Smooth muscle cell (in vitro differentiated cells): ENCODE results near the gene KMO. TPM values are rescaled to one million over a fixed set of nuclear protein-coding genes. Genes with fewer than 3 reads are reported as not detected.

Experiments
- DNase-seq: peaks from one replicate; lab custom pipeline; 2025; ENCODE audit not compliant: unreplicated experiment; lab: John Stamatoyannopoulos, UW
- H2AFZ ChIP-seq: fragments of 200-600 bp; sonication (generic); 2 replicates; pipeline ENCODE4 v1.6.0; 2016; ENCODE audit warnings: antibody characterized with exemption, low read depth, mild to moderate bottlenecking
- H3F3A ChIP-seq: fragments of 200-600 bp; sonication (generic); 2 replicates; pipeline ENCODE4 v1.6.0; 2017; ENCODE audit warnings: antibody characterized with exemption, low read depth
- H3K27ac ChIP-seq: fragments of 200-600 bp; sonication (generic); 2 replicates; pipeline ENCODE4 v1.5.1; 2016; ENCODE audit warnings: low read depth, mild to moderate bottlenecking
- H3K27me3 ChIP-seq: fragments of 200-600 bp; sonication (generic); 2 replicates; pipeline ENCODE4 v1.6.1; 2016; ENCODE audit warnings: low read depth, mild to moderate bottlenecking
- H3K36me3 ChIP-seq: fragments of 200-600 bp; sonication (generic); 2 replicates; pipeline ENCODE4 v1.5.1; 2016; ENCODE audit warnings: low read depth
- H3K4me1 ChIP-seq: fragments of 200-600 bp; sonication (generic); 2 replicates; pipeline ENCODE4 v1.5.1; 2016; ENCODE audit warnings: low read depth
- H3K4me2 ChIP-seq: fragments of 200-600 bp; sonication (generic); 2 replicates; pipeline ENCODE4 v1.6.0; 2016; ENCODE audit warnings: mild to moderate bottlenecking
- H3K4me3 ChIP-seq: fragments of 200-600 bp; sonication (generic); 2 replicates; pipeline ENCODE4 v1.5.1; 2016; ENCODE audit warnings: mild to moderate bottlenecking
- H3K79me2 ChIP-seq: fragments of 200-600 bp; sonication (generic); 2 replicates; pipeline ENCODE4 v1.6.0; 2016; ENCODE audit warnings: low read depth, mild to moderate bottlenecking
- H3K9ac ChIP-seq: fragments of 200-600 bp; sonication (generic); 2 replicates; pipeline ENCODE4 v1.6.0; 2016; ENCODE audit warnings: low read depth
- H3K9me3 ChIP-seq: fragments of 200-600 bp; sonication (generic); replicated peaks from 2 replicates; pipeline ENCODE4 v1.5.1; 2016; ENCODE audit warnings: low read depth
- H4K20me1 ChIP-seq: fragments of 200-600 bp; sonication (generic); 2 replicates; pipeline ENCODE4 v1.6.0; 2016; ENCODE audit warnings: low read depth
- CTCF ChIP-seq: fragments of 200-600 bp; sonication (generic); IDR thresholded peaks from 2 replicates; pipeline ENCODE4 v1.5.1; 2017; ENCODE audit warnings: borderline replicate concordance, mild to moderate bottlenecking, antibody characterized with exemption; ENCODE audit not compliant: insufficient read depth, poor library complexity, severe bottlenecking
- WGBS: methylation state at CpG from one replicate; pipeline ENCODE4 v1.1.7; 2016; ENCODE audit warnings: low lambda C conversion rate; 5-methylcytosine and 5-hydroxymethylcytosine counted together
- polyA plus RNA-seq: library from polyadenylated mRNA; unstranded; fragments of >200 nt; fragmentation: Nextera tagmentation; extraction: Ambion mirVana; gene quantifications from 2 replicates; pipeline ENCODE4 v1.2.1, GENCODE V29; 2016
- total RNA-seq: library from RNA; depleted of rRNA; stranded (reverse); fragments of >200 nt; gene quantifications from 2 replicates; pipeline ENCODE4 v1.2.3, GENCODE V29; 2014

Gene KMO
- total and polyA plus RNA-seq, 2 experiments from 2014 or later: 0.09 TPM

GRCh38 chr1:241638909-241639622, 106.9 kb downstream of the KMO start:
- H3F3A ChIP-seq: peaks cover 6% of the 10 kb centered on the region
- peaks cover 36% of the 10 kb centered on the region for H3K79me2 ChIP-seq
- H3K4me1 ChIP-seq: peaks cover 27% of the 10 kb centered on the region
- no peaks in the 10 kb centered on the region for H3K27me3 ChIP-seq
- DNase-seq: no peak
- no peak for TF ChIP-seq CTCF
- WGBS: 13% methylated on average over 11 of the region's 11 CpGs
- H3K27ac ChIP-seq: peak overlapping the region; percentile 9
- peak overlapping the region; percentile 80 for H3K9ac ChIP-seq
- H3K36me3 ChIP-seq: no peaks in the 10 kb centered on the region
- peak overlapping the region; percentile 77 for H2AFZ ChIP-seq
- peak overlapping the region; percentile 93 for H3K4me3 ChIP-seq
- peak overlapping the region; percentile 99 for H3K4me2 ChIP-seq
- H3K9me3 ChIP-seq: no peaks in the 10 kb centered on the region
- peaks cover 17% of the 10 kb centered on the region for H4K20me1 ChIP-seq

- peak; percentile 45 for DNase-seq
- WGBS: 2% methylated on average over 16 of the region's 42 CpGs
- Histone ChIP-seq H3K36me3 (no peaks in the 10 kb centered on the region), H3K4me3 (peak overlapping the region; percentile 93), H3K9ac (peak overlapping the region; percentile 80), H3K9me3 (no peaks in the 10 kb centered on the region), H3K79me2 (peaks cover 34% of the 10 kb centered on the region), H3K27me3 (no peaks in the 10 kb centered on the region), H2AFZ (peak overlapping the region; percentile 98), H3K27ac (peak overlapping the region; percentile 9), H4K20me1 (peaks cover 17% of the 10 kb centered on the region), H3K4me2 (peak overlapping the region; percentile 99), H3F3A (peaks cover 6% of the 10 kb centered on the region), H3K4me1 (peaks cover 27% of the 10 kb centered on the region)
- no peak for TF ChIP-seq CTCF
Measured at GRCh38 chr1:241639623-241640148, 107.5 kb downstream of the KMO start.

- no peak for TF ChIP-seq CTCF
- H3F3A ChIP-seq: peaks cover 6% of the 10 kb centered on the region
- peaks cover 30% of the 10 kb centered on the region for H3K79me2 ChIP-seq
- H3K27ac ChIP-seq: peak within 1 kb of the TSS; percentile 32
- no peaks in the 10 kb centered on the region for H3K9me3 ChIP-seq
- WGBS: 23% methylated on average over 19 of the region's 81 CpGs
- H4K20me1 ChIP-seq: peaks cover 17% of the 10 kb centered on the region
- no peaks in the 10 kb centered on the region for H3K27me3 ChIP-seq
- H3K4me3 ChIP-seq: peak within 1 kb of the TSS; percentile 93
- peak within 1 kb of the TSS; percentile 80 for H3K9ac ChIP-seq
- peaks cover 27% of the 10 kb centered on the region for H3K4me1 ChIP-seq
- peak; percentile 78 for DNase-seq
- H3K4me2 ChIP-seq: peak within 1 kb of the TSS; percentile 99
- H2AFZ ChIP-seq: peak within 1 kb of the TSS; percentile 98
- no peaks in the 10 kb centered on the region for H3K36me3 ChIP-seq
Measured at GRCh38 chr1:241640149-241640866, 108.1 kb downstream of the KMO start, which contains the start of the genes CHML and OPN3. Gene CHML (minus strand): TSS chr1:241640369. CDS start chr1:241635766, 4,603 bp downstream. Gene OPN3 (minus strand): TSS chr1:241640369. CDS start chr1:241640254, 115 bp downstream.
